HCT116 (cell line): ENCODE measurements around the gene GOLPH3L.
"Not testable (repeated sequence)": the region's sequence is repeated elsewhere in the genome, so short reads cannot be mapped to it uniquely, and the experiment has no call there.

Source experiments
- CTCF ChIP-seq, 3 experiments: fragments of 200-600 bp in 1 of 3; sonication (generic) in 1 of 3; IDR thresholded peaks in 2 of 3; conservative IDR thresholded peaks in 1 of 3; 2 replicates each; pipeline ENCODE4 v1.5.1; 2012 to 2017; ENCODE audit warnings: low read depth in 2 of 3, low read length in 2 of 3, antibody characterized with exemption in 1 of 3, borderline replicate concordance in 1 of 3, control low read depth in 1 of 3, mild to moderate bottlenecking in 1 of 3, mixed read lengths in 1 of 3, mixed run types in 1 of 3, moderate library complexity in 1 of 3; ENCODE audit not compliant: insufficient read depth in 1 of 3
- POLR2AphosphoS5 ChIP-seq: IDR thresholded peaks from 2 replicates; pipeline ENCODE4 v1.6.1; 2011; ENCODE audit warnings: mild to moderate bottlenecking, low read depth, low read length, moderate library complexity
- TF ChIP-seq, protein P1 (sequence below): IDR thresholded peaks from 2 replicates; pipeline ENCODE4 v1.6.1; 2012

DNA sequence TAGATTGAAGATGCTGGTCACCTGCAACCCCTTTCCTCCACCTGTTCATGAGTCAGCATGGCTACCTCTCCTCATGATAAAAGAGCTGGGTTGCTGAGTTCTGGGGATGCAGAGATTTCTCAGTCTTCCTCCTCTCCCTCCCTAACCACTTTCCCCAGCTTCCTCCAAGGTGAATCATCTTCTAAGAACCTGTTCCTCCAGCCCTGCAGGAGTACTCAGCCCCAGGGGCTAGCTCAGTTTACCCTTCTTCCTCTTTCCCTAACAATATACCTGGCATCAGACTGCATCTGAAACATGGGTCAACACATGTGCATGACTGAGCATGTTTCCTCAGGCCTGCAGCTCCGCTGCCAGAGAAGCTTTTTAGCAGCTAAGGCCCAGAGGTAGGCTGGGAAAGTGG, 72.8 kb downstream of the GOLPH3L start:
- TF ChIP-seq CTCF (IDR thresholded peaks at IDR 0.05 in 2 of 3, conservative IDR thresholded peaks at IDR 0.05 in 1 of 3; ENCODE audit: borderline replicate concordance in 1 of 3, insufficient read depth in 1 of 3, low read depth in 2 of 3, low read length in 2 of 3); POLR2AphosphoS5: not testable (repeated sequence)
- TF ChIP-seq, protein P1, sequence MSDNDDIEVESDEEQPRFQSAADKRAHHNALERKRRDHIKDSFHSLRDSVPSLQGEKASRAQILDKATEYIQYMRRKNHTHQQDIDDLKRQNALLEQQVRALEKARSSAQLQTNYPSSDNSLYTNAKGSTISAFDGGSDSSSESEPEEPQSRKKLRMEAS: peak; percentile 28; the same call in 1 of the 2 replicates
